ENCODE measurements around the gene CSF2. TPM values are rescaled to one million over a fixed set of nuclear protein-coding genes. Genes with fewer than 3 reads are reported as not detected.

The CSF2 gene
- total and polyA plus RNA-seq, 2 of the 13 experiments (the other 11 are each of a cell fraction or from before 2014, with no cell fraction given): not detected

- TF ChIP-seq XRCC5 (optimal IDR thresholded peaks at IDR 0.05; ENCODE audit: low read length) (peak; percentile 40), SP2 (CRISPR knock-in tag; IDR thresholded peaks at IDR 0.05) (0 out of 2 replicates have a peak, but pooled peaks have one; percentile 39), ZNF33A (CRISPR knock-in tag; IDR thresholded peaks at IDR 0.05; ENCODE audit: borderline replicate concordance) (no peak), CTCF (CRISPR knock-in tag; IDR thresholded peaks at IDR 0.05) (peak; percentile 84), ZNF282 (IDR thresholded peaks at IDR 0.05; ENCODE audit: partially characterized antibody) (no peak), ZNF572 (CRISPR knock-in tag; IDR thresholded peaks at IDR 0.05) (0 out of 2 replicates have a peak, but pooled peaks have one; percentile 73)
- TF ChIP-seq, protein P1, sequence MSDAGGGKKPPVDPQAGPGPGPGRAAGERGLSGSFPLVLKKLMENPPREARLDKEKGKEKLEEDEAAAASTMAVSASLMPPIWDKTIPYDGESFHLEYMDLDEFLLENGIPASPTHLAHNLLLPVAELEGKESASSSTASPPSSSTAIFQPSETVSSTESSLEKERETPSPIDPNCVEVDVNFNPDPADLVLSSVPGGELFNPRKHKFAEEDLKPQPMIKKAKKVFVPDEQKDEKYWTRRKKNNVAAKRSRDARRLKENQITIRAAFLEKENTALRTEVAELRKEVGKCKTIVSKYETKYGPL (CRISPR knock-in tag; IDR thresholded peaks at IDR 0.05): no peak
Measured at GRCh38 chr5:132064738-132065331, 8.8 kb upstream of the CSF2 start (continued).

- ATAC-seq (peak; percentile 83), FAIRE-seq (peak; percentile 73), DNase-seq (ENCODE audit: low spot score) (peak; percentile 53)
- intact Hi-C loops (cut with micrococcal nuclease; ENCODE audit: unreplicated experiment) (loop anchor here (1.0 to 5.0 kb wide), 2 partner anchors 69 to 112 kb away; no protein-coding TSS in a partner anchor), in situ Hi-C loops (cut with HindIII; ENCODE audit: extremely low pct_ligation_motif_present, low pct_unique_long_range_greater_than_20kb) (no loop called here)
- Histone ChIP-seq H3K36me3 (replicated peaks in 1 of 2; ENCODE audit: control insufficient read depth in 1 of 2, insufficient read depth in 2 of 2, low read length in 2 of 2) (no peaks in the 10 kb centered on the region), H3K4me1 (ENCODE audit: insufficient read depth, low read length) (peaks cover 9% of the 10 kb centered on the region), H3K4me2 (ENCODE audit: low read depth, low read length) (no peak overlapping the region), H4K20me1 (ENCODE audit: insufficient read depth, low read length) (no peaks in the 10 kb centered on the region), H3K27ac (ENCODE audit: extremely low read length, insufficient read depth, low read length) (no peak overlapping the region), H3K79me2 (ENCODE audit: insufficient read depth, low read length) (no peaks in the 10 kb centered on the region), H3K9me3 (ENCODE audit: low read length) (no peaks in the 10 kb centered on the region), H3K27me3 (ENCODE audit: control insufficient read depth in 1 of 2, insufficient read depth in 2 of 2, low read length in 2 of 2) (peaks cover 4 to 31% of the 10 kb centered on the region in 2 experiments; a peak in 3 of 5 replicates), H3K4me3 (replicated peaks in 1 of 3; ENCODE audit: insufficient read depth in 1 of 3, low read depth in 2 of 3, low read length in 3 of 3) (no peak overlapping the region), H2AFZ (ENCODE audit: low read length) (no peak overlapping the region), H3K9ac (ENCODE audit: insufficient read depth, low read depth, low read length) (no peak overlapping the region)
- WGBS (ENCODE audit: low lambda C conversion rate): 22% methylated on average over 4 of the region's 4 CpGs
- POLR2A ChIA-PET: no interaction called here
- CTCF ChIA-PET (ENCODE audit: low intra/inter-chr PET ratio, low total read pairs): interaction anchor here (2.1 kb wide), 1 partner anchor 69 kb away, joined by 25 read pairs; no protein-coding TSS in a partner anchor
- no TSS peak for BruUV-seq (replicated peaks)
- no peak for TF ChIP-seq ZNF552 (CRISPR knock-in tag; IDR thresholded peaks at IDR 0.05; ENCODE audit: borderline replicate concordance)
- TF ChIP-seq TCF12 (IDR thresholded peaks at IDR 0.05): no peak
- no peak for TF ChIP-seq TCF12 (CRISPR knock-in tag; IDR thresholded peaks at IDR 0.05)
- peak; percentile 74 for TF ChIP-seq CTCF (CRISPR knock-in tag; IDR thresholded peaks at IDR 0.05)
- TF ChIP-seq ZNF567 (CRISPR knock-in tag; IDR thresholded peaks at IDR 0.05; ENCODE audit: borderline replicate concordance): no peak
- 0 out of 2 replicates have a peak, but pooled peaks have one; percentile 13 for TF ChIP-seq TBX2 (CRISPR knock-in tag; IDR thresholded peaks at IDR 0.05; ENCODE audit: borderline replicate concordance)
- TF ChIP-seq, protein P2, sequence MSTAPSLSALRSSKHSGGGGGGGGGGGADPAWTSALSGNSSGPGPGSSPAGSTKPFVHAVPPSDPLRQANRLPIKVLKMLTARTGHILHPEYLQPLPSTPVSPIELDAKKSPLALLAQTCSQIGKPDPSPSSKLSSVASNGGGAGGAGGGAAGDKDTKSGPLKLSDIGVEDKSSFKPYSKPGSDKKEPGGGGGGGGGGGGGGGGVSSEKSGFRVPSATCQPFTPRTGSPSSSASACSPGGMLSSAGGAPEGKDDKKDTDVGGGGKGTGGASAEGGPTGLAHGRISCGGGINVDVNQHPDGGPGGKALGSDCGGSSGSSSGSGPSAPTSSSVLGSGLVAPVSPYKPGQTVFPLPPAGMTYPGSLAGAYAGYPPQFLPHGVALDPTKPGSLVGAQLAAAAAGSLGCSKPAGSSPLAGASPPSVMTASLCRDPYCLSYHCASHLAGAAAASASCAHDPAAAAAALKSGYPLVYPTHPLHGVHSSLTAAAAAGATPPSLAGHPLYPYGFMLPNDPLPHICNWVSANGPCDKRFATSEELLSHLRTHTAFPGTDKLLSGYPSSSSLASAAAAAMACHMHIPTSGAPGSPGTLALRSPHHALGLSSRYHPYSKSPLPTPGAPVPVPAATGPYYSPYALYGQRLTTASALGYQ (CRISPR knock-in tag; IDR thresholded peaks at IDR 0.05): no peak
- no peak for TF ChIP-seq HMG20B (CRISPR knock-in tag; conservative IDR thresholded peaks at IDR 0.05)
Measured at GRCh38 chr5:132065351-132065937, 8.1 kb upstream of the CSF2 start.
